ENCODE data around the gene ADAD1.

The ADAD1 gene

GRCh38 chr4:122456231-122457116 lies 77.7 kb downstream of the ADAD1 start, which contains the start of gene IL2:
Gene IL2 (minus strand): TSS chr4:122456725. CDS start chr4:122456440, 285 bp downstream.
- DNase-seq: peak; percentile 12

GRCh38 chr4:122458625-122459024 lies 79.8 kb downstream of the ADAD1 start:
- peak; percentile 36 for DNase-seq

GRCh38 chr4:122469457-122469856 lies 90.6 kb downstream of the ADAD1 start:
- DNase-seq: no peak

GRCh38 chr4:122475233-122475632 lies 96.4 kb downstream of the ADAD1 start:
- DNase-seq: no peak

- DNase-seq: no peak
Measured at GRCh38 chr4:122476126-122476525, 97.3 kb downstream of the ADAD1 start.

- DNase-seq: no peak
Measured at GRCh38 chr4:122476745-122477144, 97.9 kb downstream of the ADAD1 start.

Measured in hematopoietic multipotent progenitor cell treated with erythropoietin and hydrocortisone succinate and interleukin-3 and kit ligand, for 6 days (in vitro differentiated cells).